Small intestine (tissue), 7 donors: ENCODE measurements around the gene ZDHHC22. TPM values are rescaled to one million over a fixed set of nuclear protein-coding genes. Genes with fewer than 3 reads are reported as not detected.

Source experiments
- DNase-seq, 2 donors: peaks; one replicate each; pipeline versions ENCODE4 v3.0.0 to v3.0.0-alpha.2; 2013
- FAIRE-seq: peaks from 2 replicates; lab custom pipeline; 2012; peaks lifted over from hg19 to GRCh38; lab: Jason Lieb, UNC
- H3K27ac ChIP-seq, 3 donors: one replicate each; pipeline ENCODE4 v1.5.1; 2013; ENCODE audit warnings: low read length in 2 of 3, mild to moderate bottlenecking in 2 of 3, control low read depth in 1 of 3, inconsistent platforms in 1 of 3, low read depth in 1 of 3, moderate library complexity in 1 of 3
- H3K27me3 ChIP-seq, 3 donors: one replicate each; pipeline ENCODE4 v1.6.1; 2013; ENCODE audit warnings: low read length in 3 of 3, inconsistent platforms in 1 of 3; ENCODE audit not compliant: control insufficient read depth in 3 of 3, insufficient read depth in 3 of 3
- H3K36me3 ChIP-seq, 3 donors: one replicate each; pipeline ENCODE4 v1.6.1; 2013; ENCODE audit warnings: low read length in 3 of 3, inconsistent platforms in 1 of 3, low read depth in 1 of 3, mild to moderate bottlenecking in 1 of 3, moderate library complexity in 1 of 3; ENCODE audit not compliant: control insufficient read depth in 3 of 3, insufficient read depth in 2 of 3
- H3K4me1 ChIP-seq, 3 donors: one replicate each; pipeline ENCODE4 v1.6.1; 2013; ENCODE audit warnings: low read length in 2 of 3, inconsistent platforms in 1 of 3, low read depth in 1 of 3, mild to moderate bottlenecking in 1 of 3, moderate library complexity in 1 of 3; ENCODE audit not compliant: control insufficient read depth in 3 of 3, insufficient read depth in 2 of 3
- H3K4me3 ChIP-seq, 3 donors: one replicate each; pipeline ENCODE4 v1.5.1; 2013; ENCODE audit warnings: low read length in 3 of 3, control low read depth in 1 of 3, inconsistent platforms in 1 of 3, low read depth in 1 of 3, mild to moderate bottlenecking in 1 of 3, moderate library complexity in 1 of 3
- H3K9me3 ChIP-seq, 2 donors: one replicate each; pipeline ENCODE4 v1.6.1; 2013; ENCODE audit warnings: low read depth in 1 of 2, low read length in 1 of 2; ENCODE audit not compliant: control insufficient read depth in 2 of 2, insufficient read depth in 1 of 2
- WGBS, 3 donors: extraction: QIAGEN DNeasy Blood & Tissue Kit; methylation state at CpG; one replicate each; pipeline ENCODE4 v1.1.7; 2013; 5-methylcytosine and 5-hydroxymethylcytosine counted together
- polyA plus RNA-seq, 4 donors: library from polyadenylated mRNA; stranded (reverse) in 3 of 4; unstranded in 1 of 4; fragments of 200-250 nt in 3 of 4; fragments of 120-200 nt in 1 of 4; gene quantifications; one replicate each; pipeline versions ENCODE4 v1.2.1 to v1.2.3, GENCODE V29; 2013
- donor health status: healthy with polysubstance abuse.
- donor health status: control.
- donor health status: control.
- donor health status: Bipolar disorder and iron deficiency.
- donor health status: healthy.

The ZDHHC22 gene
- polyA plus RNA-seq, 4 donors, result 0.12 to 0.33 TPM; not detected in 2

GRCh38 chr14:77109656-77110055 lies 31.9 kb downstream of the ZDHHC22 start:
- Histone ChIP-seq H3K27me3 (no peaks in the 10 kb centered on the region), H3K4me1 (peaks cover 0 to under 1% (median under 1%) of the 10 kb centered on the region in 3 donors), H3K9me3 (no peaks in the 10 kb centered on the region), H3K27ac (no peak overlapping the region), H3K4me3 (no peak overlapping the region), H3K36me3 (peaks cover 7 to 37% (median 11%) of the 10 kb centered on the region in 3 donors)
- DNase-seq (no peak), FAIRE-seq (no peak)
- WGBS, 3 donors, result 77 to 92% (median 91%) methylated on average over 6 of the region's 6 CpGs

- Histone ChIP-seq H3K36me3 (peaks cover 6 to 33% (median 8%) of the 10 kb centered on the region in 3 donors), H3K27ac (no peak overlapping the region), H3K4me3 (no peak overlapping the region), H3K9me3 (no peaks in the 10 kb centered on the region), H3K27me3 (no peaks in the 10 kb centered on the region), H3K4me1 (peaks cover 0 to 4% (median 3%) of the 10 kb centered on the region in 3 donors)
- 83 to 93% (median 90%) methylated on average over 2 of the region's 2 CpGs for WGBS, 3 donors
- FAIRE-seq, result no peak
- DNase-seq, result no peak
Observed at GRCh38 chr14:77108753-77109152, 32.8 kb downstream of the ZDHHC22 start.

- H3K27ac ChIP-seq, result no peak overlapping the region
- peaks cover 0 to 4% (median 3%) of the 10 kb centered on the region in 3 donors for H3K4me1 ChIP-seq
- no peaks in the 10 kb centered on the region for H3K27me3 ChIP-seq
- no peak overlapping the region for H3K4me3 ChIP-seq
- FAIRE-seq (no peak), DNase-seq (no peak)
- peaks cover 4 to 24% (median 8%) of the 10 kb centered on the region in 3 donors for H3K36me3 ChIP-seq
- no peaks in the 10 kb centered on the region for H3K9me3 ChIP-seq
- WGBS, 3 donors, result 76 to 92% (median 92%) methylated on average over 2 of the region's 2 CpGs
Observed at GRCh38 chr14:77107228-77107627, 34.4 kb downstream of the ZDHHC22 start.

GRCh38 chr14:77106666-77107065 lies 34.9 kb downstream of the ZDHHC22 start:
- FAIRE-seq, result no peak
- Histone ChIP-seq H3K27me3 (no peaks in the 10 kb centered on the region), H3K4me3 (no peak overlapping the region), H3K27ac (no peak overlapping the region), H3K4me1 (peaks cover 0 to 7% (median 4%) of the 10 kb centered on the region in 3 donors), H3K36me3 (peaks cover 4 to 24% (median 8%) of the 10 kb centered on the region in 3 donors), H3K9me3 (no peaks in the 10 kb centered on the region)
- 75 to 81% (median 80%) methylated on average over 3 of the region's 3 CpGs for WGBS, 3 donors
- no peak for DNase-seq

GRCh38 chr14:77105145-77105939 lies 36.2 kb downstream of the ZDHHC22 start:
- H3K4me1 ChIP-seq, result peaks cover 0 to 19% (median 6%) of the 10 kb centered on the region in 3 donors
- DNase-seq, result no peak
- H3K9me3 ChIP-seq, result no peaks in the 10 kb centered on the region
- 76 to 90% (median 84%) methylated on average over 6 of the region's 6 CpGs for WGBS, 3 donors
- no peak overlapping the region for H3K4me3 ChIP-seq
- FAIRE-seq, result no peak
- no peaks in the 10 kb centered on the region for H3K27me3 ChIP-seq
- no peak overlapping the region for H3K27ac ChIP-seq
- peaks cover 0 to 19% (median 3%) of the 10 kb centered on the region in 3 donors for H3K36me3 ChIP-seq

GRCh38 chr14:77104393-77104792 lies 37.2 kb downstream of the ZDHHC22 start:
- WGBS, 3 donors, result 65 to 77% (median 69%) methylated on average over 3 of the region's 3 CpGs
- no peak overlapping the region for H3K27ac ChIP-seq
- no peak overlapping the region for H3K4me3 ChIP-seq
- no peaks in the 10 kb centered on the region for H3K27me3 ChIP-seq
- no peak for FAIRE-seq
- DNase-seq, result no peak
- peaks cover 0 to 25% (median 6%) of the 10 kb centered on the region in 3 donors for H3K4me1 ChIP-seq
- H3K9me3 ChIP-seq, result no peaks in the 10 kb centered on the region
- peaks cover 0 to 17% (median 3%) of the 10 kb centered on the region in 3 donors for H3K36me3 ChIP-seq

GRCh38 chr14:77103951-77104350 lies 37.6 kb downstream of the ZDHHC22 start:
- Histone ChIP-seq H3K4me3 (no peak overlapping the region), H3K4me1 (peaks cover 0 to 29% (median 6%) of the 10 kb centered on the region in 3 donors), H3K27ac (no peak overlapping the region), H3K9me3 (no peaks in the 10 kb centered on the region), H3K27me3 (no peaks in the 10 kb centered on the region), H3K36me3 (peaks cover 0 to 17% (median 3%) of the 10 kb centered on the region in 3 donors)
- no peak for DNase-seq
- WGBS, 3 donors, result 90 to 92% (median 91%) methylated on average over 6 of the region's 6 CpGs
- no peak for FAIRE-seq

GRCh38 chr14:77103475-77103874 lies 38.1 kb downstream of the ZDHHC22 start:
- Histone ChIP-seq H3K27me3 (no peaks in the 10 kb centered on the region), H3K27ac (no peak overlapping the region), H3K9me3 (no peaks in the 10 kb centered on the region), H3K36me3 (peaks cover 0 to 16% (median 3%) of the 10 kb centered on the region in 3 donors), H3K4me3 (no peak overlapping the region), H3K4me1 (peaks cover 0 to 32% (median 6%) of the 10 kb centered on the region in 3 donors)
- FAIRE-seq, result no peak
- no peak for DNase-seq
